Neuronal stem cell (in vitro differentiated cells): ENCODE measurements around the gene PARD6A.
"Not testable (repeated sequence)": the region's sequence is repeated elsewhere in the genome, so short reads cannot be mapped to it uniquely, and the experiment has no call there.

Experiments
- DNase-seq: peaks from one replicate; pipeline ENCODE4 v3.0.0-alpha.2; 2013; ENCODE audit warnings: low spot score
- H2AFZ ChIP-seq: one replicate; pipeline ENCODE4 v1.6.1; 2013; ENCODE audit warnings: mild to moderate bottlenecking, low read length, inconsistent platforms
- H2AK5ac ChIP-seq: 2 replicates; pipeline ENCODE4 v1.6.1; 2013; ENCODE audit warnings: low read depth, mild to moderate bottlenecking, inconsistent platforms, low read length, moderate library complexity, mixed read lengths
- H2BK120ac ChIP-seq: 2 replicates; pipeline ENCODE4 v1.6.1; 2013; ENCODE audit warnings: low read depth, mild to moderate bottlenecking, inconsistent platforms, low read length, moderate library complexity, mixed read lengths
- H2BK12ac ChIP-seq: one replicate; pipeline ENCODE4 v1.6.1; 2013; ENCODE audit warnings: low read length, inconsistent platforms
- H2BK15ac ChIP-seq: 2 replicates; pipeline ENCODE4 v1.6.1; 2013; ENCODE audit warnings: mild to moderate bottlenecking, low read length, inconsistent platforms, mixed read lengths
- H2BK5ac ChIP-seq: one replicate; pipeline ENCODE4 v1.6.1; 2013; ENCODE audit warnings: inconsistent platforms, mild to moderate bottlenecking, low read length, moderate library complexity
- H3K14ac ChIP-seq: one replicate; pipeline ENCODE4 v1.6.1; 2013; ENCODE audit warnings: low read length, inconsistent platforms
- H3K18ac ChIP-seq: 2 replicates; pipeline ENCODE4 v1.6.1; 2013; ENCODE audit warnings: low read length, inconsistent platforms
- H3K23ac ChIP-seq: 2 replicates; pipeline ENCODE4 v1.6.1; 2013; ENCODE audit warnings: low read depth, mild to moderate bottlenecking, mixed read lengths, low read length, inconsistent platforms; ENCODE audit not compliant: poor library complexity
- H3K27ac ChIP-seq: replicated peaks from 3 replicates; pipeline ENCODE4 v1.5.1; 2013; ENCODE audit warnings: low read length, inconsistent platforms
- H3K27me3 ChIP-seq, 3 experiments: 2 replicates each; pipeline ENCODE4 v1.6.1; 2013; ENCODE audit warnings: low read length in 3 of 3, mild to moderate bottlenecking in 2 of 3, inconsistent platforms in 1 of 3, low read depth in 1 of 3, mixed read lengths in 1 of 3, moderate library complexity in 1 of 3; ENCODE audit not compliant: control insufficient read depth in 3 of 3, insufficient read depth in 3 of 3
- H3K36me3 ChIP-seq, 2 donors: replicated peaks in 1 of 2; 2 replicates each; pipeline ENCODE4 v1.6.1; 2013; ENCODE audit warnings: low read length in 2 of 2; ENCODE audit not compliant: control insufficient read depth in 2 of 2, insufficient read depth in 2 of 2
- H3K4ac ChIP-seq: 2 replicates; pipeline ENCODE4 v1.6.1; 2013; ENCODE audit warnings: inconsistent platforms, mild to moderate bottlenecking, low read length, moderate library complexity
- H3K4me1 ChIP-seq, 2 donors: 1 replicate in 1 of 2; 2 replicates in 1 of 2; pipeline ENCODE4 v1.6.1; 2013; ENCODE audit warnings: low read length in 2 of 2, low read depth in 1 of 2; ENCODE audit not compliant: control insufficient read depth in 2 of 2, insufficient read depth in 1 of 2
- H3K4me2 ChIP-seq: one replicate; pipeline ENCODE4 v1.6.1; 2013; ENCODE audit warnings: mild to moderate bottlenecking, low read length, inconsistent platforms; ENCODE audit not compliant: insufficient read depth, poor library complexity, severe bottlenecking
- H3K4me3 ChIP-seq, 2 donors: 2 replicates each; pipeline ENCODE4 v1.5.1; 2013; ENCODE audit warnings: low read length in 2 of 2, mild to moderate bottlenecking in 2 of 2, inconsistent platforms in 1 of 2, moderate library complexity in 1 of 2
- H3K79me1 ChIP-seq: one replicate; pipeline ENCODE4 v1.6.1; 2013; ENCODE audit warnings: low read depth, mild to moderate bottlenecking, inconsistent platforms, low read length, moderate library complexity
- H3K9ac ChIP-seq: one replicate; pipeline ENCODE4 v1.6.1; 2013; ENCODE audit warnings: mild to moderate bottlenecking, low read depth, low read length, inconsistent platforms; ENCODE audit not compliant: poor library complexity
- H3K9me3 ChIP-seq, 2 donors: replicated peaks in 1 of 2; 2 replicates each; pipeline versions ENCODE3 to v1.6.1; 2013; ENCODE audit warnings: low read length in 2 of 2, mild to moderate bottlenecking in 2 of 2, inconsistent platforms in 1 of 2, low read depth in 1 of 2, mixed read lengths in 1 of 2, moderate library complexity in 1 of 2; ENCODE audit not compliant: control insufficient read depth in 2 of 2, insufficient read depth in 1 of 2
- H4K8ac ChIP-seq: one replicate; pipeline ENCODE4 v1.6.1; 2013; ENCODE audit warnings: low read depth, mild to moderate bottlenecking, inconsistent platforms, low read length, moderate library complexity
- H4K91ac ChIP-seq: one replicate; pipeline ENCODE4 v1.6.1; 2013; ENCODE audit warnings: low read length, low read depth, mild to moderate bottlenecking, inconsistent platforms; ENCODE audit not compliant: poor library complexity
- WGBS, 2 donors: extraction: QIAGEN DNeasy Blood & Tissue Kit; methylation state at CpG; one replicate each; pipeline ENCODE4 v1.1.7; 2013; ENCODE audit warnings: missing lambda C conversion rate in 2 of 2, mixed read lengths in 1 of 2; ENCODE audit not compliant: insufficient read length in 2 of 2, insufficient replicate concordance in 1 of 2; ENCODE audit errors: extremely low coverage in 2 of 2; 5-methylcytosine and 5-hydroxymethylcytosine counted together

Gene PARD6A

DNA sequence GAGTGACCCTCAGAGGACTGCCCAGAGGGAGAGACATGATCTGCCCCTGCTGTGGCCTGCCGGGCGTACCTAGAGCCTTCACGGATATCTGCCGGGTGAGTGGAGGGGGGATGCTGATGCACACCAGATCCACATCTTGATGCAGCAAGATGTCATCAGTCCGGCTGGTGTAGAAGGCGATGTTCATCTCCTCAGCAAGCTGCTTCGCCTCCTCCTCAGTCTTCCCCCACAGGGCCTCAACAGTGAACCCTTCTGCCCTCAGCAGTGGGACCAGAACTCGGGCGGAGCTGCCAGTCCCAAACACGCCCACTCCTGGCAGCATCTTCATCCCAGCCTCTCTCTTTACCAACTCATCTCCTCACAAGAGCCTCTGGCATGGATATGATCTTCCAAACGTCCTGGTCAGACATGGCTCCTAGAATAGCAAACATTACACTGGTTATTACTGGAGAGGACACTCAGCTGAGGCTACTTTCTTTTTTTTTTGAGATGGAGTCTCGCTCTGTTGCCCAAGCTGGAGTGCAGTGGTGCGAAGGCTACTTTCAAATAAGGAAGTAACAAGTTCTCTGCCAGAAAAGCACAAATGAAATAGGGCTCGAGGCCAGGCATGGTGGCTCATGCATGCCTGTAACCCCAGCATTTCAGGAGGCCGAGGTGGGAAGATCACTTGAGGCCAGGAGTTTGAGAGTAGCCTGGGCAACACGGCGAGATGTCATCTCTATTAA, 24.8 kb downstream of the PARD6A start:
- H2AK5ac ChIP-seq: no peak overlapping the region
- DNase-seq: no peak
- H3K27ac ChIP-seq: no peak overlapping the region
- H3K4me1 ChIP-seq: no peaks in the 10 kb centered on the region
- no peak overlapping the region for H2AFZ ChIP-seq
- H3K36me3 ChIP-seq: peaks cover 25 to 48% of the 10 kb centered on the region in 2 donors
- no peak overlapping the region for H3K4me3 ChIP-seq
- H3K9me3 ChIP-seq: no peaks in the 10 kb centered on the region
- no peak overlapping the region for H2BK120ac ChIP-seq
- no peak overlapping the region for H3K14ac ChIP-seq
- no peak overlapping the region for H3K4me2 ChIP-seq
- H4K8ac ChIP-seq: no peak overlapping the region
- no peak overlapping the region for H3K23ac ChIP-seq
- H4K91ac ChIP-seq: no peak overlapping the region
- H3K18ac ChIP-seq: no peak overlapping the region
- no peak overlapping the region for H2BK5ac ChIP-seq
- no peak overlapping the region for H2BK12ac ChIP-seq
- WGBS, 2 donors: no CpG with 5 or more reads among the region's 17 CpGs
- peaks cover 0 to 2% (median 0%) of the 10 kb centered on the region in 3 experiments for H3K27me3 ChIP-seq
- H2BK15ac ChIP-seq: no peak overlapping the region
- H3K9ac ChIP-seq: no peak overlapping the region
- no peak overlapping the region for H3K4ac ChIP-seq
- no peaks in the 10 kb centered on the region for H3K79me1 ChIP-seq

DNA sequence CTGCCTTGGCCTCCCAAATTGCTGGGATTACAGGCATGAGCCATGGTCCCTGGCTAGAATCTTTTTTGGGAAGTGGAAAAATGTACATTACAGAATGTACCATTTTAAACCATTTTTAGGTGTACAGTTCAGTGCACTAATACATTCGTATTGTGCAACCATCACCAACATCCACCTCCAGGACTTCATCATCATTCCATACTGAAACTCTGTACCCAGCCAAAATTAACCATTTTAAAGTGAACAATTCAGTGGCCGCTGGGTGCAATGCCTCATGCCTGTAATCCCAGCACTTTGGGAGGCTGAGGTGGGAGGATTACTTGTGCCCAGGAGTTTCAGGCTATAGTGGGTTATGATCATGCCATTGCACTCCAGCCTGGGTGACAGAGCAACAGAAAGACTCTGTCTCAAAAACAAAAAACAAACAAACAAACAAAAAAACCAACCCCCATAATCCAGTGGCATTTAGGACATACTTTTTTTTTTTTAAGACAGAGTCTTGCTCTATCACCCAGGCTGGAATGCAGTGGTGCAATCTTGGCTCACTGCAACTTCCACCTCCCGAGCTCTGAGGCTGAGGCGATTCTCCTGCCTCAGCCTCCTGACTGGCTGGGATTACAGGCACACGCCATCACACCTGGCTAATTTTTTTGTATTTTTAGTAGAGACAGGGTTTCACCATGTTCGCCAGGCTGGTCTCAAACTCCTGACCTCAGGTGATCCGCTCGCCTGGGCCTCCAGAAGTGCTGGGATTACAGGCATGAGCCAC, 32.9 kb downstream of the PARD6A start:
- H2AFZ ChIP-seq, H3K18ac ChIP-seq, H3K27me3 ChIP-seq, H4K91ac ChIP-seq, H3K79me1 ChIP-seq, H3K14ac ChIP-seq, H2BK15ac ChIP-seq, H3K9me3 ChIP-seq, H3K4me1 ChIP-seq, H3K9ac ChIP-seq, H2BK5ac ChIP-seq, H3K4me2 ChIP-seq, H3K27ac ChIP-seq, H2AK5ac ChIP-seq, H4K8ac ChIP-seq, H3K23ac ChIP-seq, H3K4me3 ChIP-seq, H2BK12ac ChIP-seq, H3K4ac ChIP-seq, H2BK120ac ChIP-seq, DNase-seq: not testable (repeated sequence)
- WGBS, 2 donors: no CpG with 5 or more reads among the region's 8 CpGs
- H3K36me3 ChIP-seq: peaks cover 5 to 21% of the 10 kb centered on the region in 2 donors

DNA sequence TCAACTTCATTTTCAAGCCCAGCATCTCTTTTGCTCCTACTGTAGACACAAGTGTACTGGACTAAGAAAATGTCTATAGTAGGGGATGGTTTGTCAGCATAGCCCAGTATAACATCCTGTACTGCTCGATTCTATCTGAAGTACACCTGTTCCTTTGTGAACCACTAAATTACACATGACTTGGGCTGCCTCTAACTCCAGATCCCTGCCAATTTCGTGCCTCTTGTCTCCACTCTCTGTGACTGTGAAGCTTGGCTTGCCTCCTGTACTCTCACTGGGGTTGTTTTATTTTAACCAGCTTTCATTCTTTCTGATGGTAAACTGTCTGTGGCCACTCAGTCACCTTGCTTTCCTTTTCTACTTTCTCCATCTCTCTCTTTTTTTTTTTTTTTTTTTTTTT, 33.9 kb downstream of the PARD6A start:
- no peak overlapping the region for H3K9ac ChIP-seq
- H4K8ac ChIP-seq: no peak overlapping the region
- no peak overlapping the region for H2AFZ ChIP-seq
- no peak overlapping the region for H2BK12ac ChIP-seq
- H2AK5ac ChIP-seq: no peak overlapping the region
- no peak overlapping the region for H2BK5ac ChIP-seq
- H3K27me3 ChIP-seq: no peaks in the 10 kb centered on the region
- no peak overlapping the region for H3K23ac ChIP-seq
- H3K4me3 ChIP-seq: no peak overlapping the region
- no peak overlapping the region for H3K18ac ChIP-seq
- H2BK15ac ChIP-seq: no peak overlapping the region
- H3K27ac ChIP-seq: no peak overlapping the region
- H3K14ac ChIP-seq: no peak overlapping the region
- peaks cover 5 to 26% of the 10 kb centered on the region in 2 donors for H3K36me3 ChIP-seq
- H3K4me2 ChIP-seq: no peak overlapping the region
- peaks cover 0 to 9% of the 10 kb centered on the region in 2 donors for H3K9me3 ChIP-seq
- no peak overlapping the region for H2BK120ac ChIP-seq
- no peak for DNase-seq
- H3K4ac ChIP-seq: no peak overlapping the region
- no CpG with 5 or more reads among the region's 2 CpGs for WGBS, 2 donors
- H4K91ac ChIP-seq: no peak overlapping the region
- H3K79me1 ChIP-seq: no peaks in the 10 kb centered on the region
- no peaks in the 10 kb centered on the region for H3K4me1 ChIP-seq

- H3K4me1 ChIP-seq: no peaks in the 10 kb centered on the region
- no peaks in the 10 kb centered on the region for H3K79me1 ChIP-seq
- no peak overlapping the region for H2AFZ ChIP-seq
- no peak overlapping the region for H2BK12ac ChIP-seq
- no peak overlapping the region for H2BK5ac ChIP-seq
- H2BK120ac ChIP-seq: no peak overlapping the region
- H3K27me3 ChIP-seq: no peaks in the 10 kb centered on the region
- H4K8ac ChIP-seq: no peak overlapping the region
- H3K23ac ChIP-seq: no peak overlapping the region
- peaks cover 3 to 19% of the 10 kb centered on the region in 2 donors for H3K36me3 ChIP-seq
- H2AK5ac ChIP-seq: no peak overlapping the region
- H3K18ac ChIP-seq: no peak overlapping the region
- no peak overlapping the region for H3K4me2 ChIP-seq
- H3K9me3 ChIP-seq: peaks cover 3 to 13% of the 10 kb centered on the region in 2 donors
- no peak overlapping the region for H3K27ac ChIP-seq
- no peak overlapping the region for H3K9ac ChIP-seq
- H3K14ac ChIP-seq: no peak overlapping the region
- H4K91ac ChIP-seq: no peak overlapping the region
- no peak for DNase-seq
- no peak overlapping the region for H3K4ac ChIP-seq
- H3K4me3 ChIP-seq: no peak overlapping the region
- H2BK15ac ChIP-seq: no peak overlapping the region
- no CpG with 5 or more reads among the region's 4 CpGs for WGBS, 2 donors
Measured at GRCh38 chr16:67697422-67698185, 36.8 kb downstream of the PARD6A start.
